RKO (cell line): Measurements from ENCODE around the gene TMEM271.

Experiments
- DNase-seq: peaks from one replicate; pipeline ENCODE4 v3.0.0-alpha.2; 2016; ENCODE audit warnings: low spot score

TMEM271 gene

DNA sequence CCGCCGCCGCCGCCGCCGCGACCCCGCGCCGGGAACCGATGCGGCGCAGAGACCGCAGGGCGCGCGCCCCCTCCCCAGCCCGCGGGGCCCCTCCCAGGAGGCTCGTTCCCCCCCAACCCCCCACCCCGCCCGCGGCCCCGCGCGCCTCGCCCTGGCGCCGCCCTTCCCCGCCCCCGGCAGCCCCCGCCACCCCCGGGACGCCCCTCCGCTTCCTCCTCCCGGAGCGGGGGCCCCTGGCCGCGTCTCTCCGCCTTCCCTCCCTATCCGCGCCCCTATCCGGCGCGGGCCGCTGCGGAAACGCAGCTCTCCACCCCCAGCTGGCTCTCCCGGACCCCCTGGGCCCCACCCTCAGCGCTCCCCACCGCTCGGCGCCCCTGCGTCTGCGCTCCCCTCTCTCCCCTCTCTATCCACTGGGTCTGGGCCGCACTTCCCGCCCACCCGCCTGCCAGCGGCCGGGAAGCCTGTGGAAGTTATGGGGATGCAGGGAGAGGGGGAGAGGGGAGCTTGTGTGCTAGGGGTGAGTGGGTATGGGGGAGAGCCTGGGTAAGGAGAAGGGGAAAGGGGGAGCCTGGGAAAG, at the start of gene TMEM271:
TMEM271 (minus strand) TSS at position 51 of the 577 bp plus-strand sequence. CDS start 233 bp downstream, outside the sequence.
- no peak for DNase-seq

DNA sequence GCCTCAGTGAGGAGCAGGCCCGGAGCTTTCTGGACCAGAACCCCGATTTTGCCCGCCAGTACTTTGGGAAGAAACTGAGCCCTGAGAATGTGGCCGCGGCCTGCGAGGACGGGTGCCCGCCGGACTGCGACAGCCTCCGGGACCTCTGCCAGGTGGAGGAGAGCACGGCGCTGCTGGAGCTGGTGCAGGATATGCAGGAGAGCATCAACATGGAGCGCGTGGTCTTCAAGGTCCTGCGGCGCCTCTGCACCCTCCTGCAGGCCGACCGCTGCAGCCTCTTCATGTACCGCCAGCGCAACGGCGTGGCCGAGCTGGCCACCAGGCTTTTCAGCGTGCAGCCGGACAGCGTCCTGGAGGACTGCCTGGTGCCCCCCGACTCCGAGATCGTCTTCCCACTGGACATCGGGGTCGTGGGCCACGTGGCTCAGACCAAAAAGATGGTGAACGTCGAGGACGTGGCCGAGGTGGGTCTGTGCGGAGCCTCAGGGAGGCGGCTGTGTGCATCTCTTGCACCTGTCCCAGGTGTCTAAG, 49.6 kb upstream of the TMEM271 start:
- no peak for DNase-seq

DNA sequence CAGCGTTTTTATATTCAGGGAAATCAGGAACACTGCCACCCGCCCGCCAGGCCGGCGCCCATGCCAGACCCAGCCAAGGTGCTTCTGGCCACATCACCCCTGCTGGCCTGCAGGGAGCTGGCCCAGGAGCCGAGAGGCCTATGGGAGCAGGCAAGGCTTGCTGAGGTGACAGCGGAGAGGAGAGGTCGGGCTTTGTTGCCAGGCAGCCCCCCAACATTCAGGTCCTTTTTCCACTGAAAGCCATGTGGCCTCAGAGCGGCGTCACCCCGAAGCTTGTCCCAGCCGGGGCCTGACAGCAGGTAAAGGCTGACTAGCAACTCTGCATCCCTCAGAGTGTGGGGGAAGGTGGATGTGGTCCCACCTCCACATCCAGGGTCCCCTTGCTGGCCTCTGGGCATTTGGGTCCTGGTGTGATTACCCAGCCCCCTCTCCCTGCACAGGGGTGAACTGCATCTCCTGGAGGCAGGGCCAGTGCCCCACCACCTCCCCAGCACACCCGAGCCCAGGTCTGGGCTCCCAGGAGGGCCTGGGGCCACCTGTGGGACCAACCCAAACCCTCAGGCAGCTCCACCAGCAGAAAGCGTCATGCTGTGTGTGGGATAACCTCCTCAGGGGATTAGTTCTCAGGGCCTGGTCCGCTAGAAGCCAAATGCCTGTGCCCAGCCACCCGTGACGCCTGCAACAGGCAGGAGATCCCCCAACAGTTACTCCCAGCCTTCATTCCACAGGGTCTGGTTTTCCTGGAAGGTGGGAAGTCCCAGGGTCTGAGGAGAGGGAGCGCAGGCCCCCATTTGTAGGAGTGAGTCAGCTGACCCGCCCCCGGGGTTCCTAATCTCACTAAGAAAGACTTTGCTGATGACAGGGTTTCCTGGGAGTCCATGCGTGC, 48.9 kb upstream of the TMEM271 start, which contains the start of gene PDE6B:
PDE6B (plus strand) TSS at position 869 of the 886 bp plus-strand sequence. CDS start 54 bp downstream, outside the sequence.
- DNase-seq: no peak

- DNase-seq: no peak
Measured at GRCh38 chr4:623914-624566, 47.9 kb upstream of the TMEM271 start.

GRCh38 chr4:622996-623913, 47.2 kb upstream of the TMEM271 start:
- DNase-seq: no peak

GRCh38 chr4:622071-622995, 46.2 kb upstream of the TMEM271 start:
- DNase-seq: peak; percentile 45

DNA sequence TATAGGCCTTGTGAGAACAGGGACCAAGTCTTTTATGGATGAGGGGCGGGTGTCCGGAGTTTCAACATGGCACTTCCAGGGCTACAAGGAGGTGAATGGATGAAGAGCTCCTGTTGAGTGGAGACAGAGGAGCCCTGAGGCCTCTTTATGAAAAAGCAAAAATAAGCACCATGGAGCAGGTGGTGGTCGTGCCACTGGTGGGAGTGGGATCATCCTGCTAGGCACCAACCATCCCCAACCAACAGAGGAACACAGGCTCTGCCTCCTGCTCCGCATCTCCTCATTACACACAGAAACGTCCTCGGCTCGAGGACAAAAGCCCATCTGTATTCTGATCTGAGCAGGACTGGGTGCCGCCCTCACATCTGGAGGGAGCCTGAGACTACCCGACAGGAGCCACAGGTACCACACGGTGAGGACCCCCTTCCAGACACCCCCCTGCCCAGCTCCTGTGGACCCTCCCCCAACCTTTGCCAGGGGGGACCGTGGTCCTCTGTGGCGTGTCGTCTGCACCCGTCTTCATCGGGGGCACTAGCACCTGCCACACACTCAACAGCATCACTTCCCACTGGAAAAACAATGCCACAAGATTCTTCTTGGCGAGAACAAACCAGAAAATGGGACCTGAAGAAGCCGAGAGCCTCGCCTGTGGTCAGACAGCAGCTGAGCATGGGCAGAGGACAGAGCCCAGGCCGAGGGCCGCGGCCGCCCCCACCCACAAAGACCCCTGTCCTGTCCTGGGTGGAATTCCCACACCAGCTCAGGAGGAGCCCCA, 45.4 kb upstream of the TMEM271 start:
- no peak for DNase-seq

DNA sequence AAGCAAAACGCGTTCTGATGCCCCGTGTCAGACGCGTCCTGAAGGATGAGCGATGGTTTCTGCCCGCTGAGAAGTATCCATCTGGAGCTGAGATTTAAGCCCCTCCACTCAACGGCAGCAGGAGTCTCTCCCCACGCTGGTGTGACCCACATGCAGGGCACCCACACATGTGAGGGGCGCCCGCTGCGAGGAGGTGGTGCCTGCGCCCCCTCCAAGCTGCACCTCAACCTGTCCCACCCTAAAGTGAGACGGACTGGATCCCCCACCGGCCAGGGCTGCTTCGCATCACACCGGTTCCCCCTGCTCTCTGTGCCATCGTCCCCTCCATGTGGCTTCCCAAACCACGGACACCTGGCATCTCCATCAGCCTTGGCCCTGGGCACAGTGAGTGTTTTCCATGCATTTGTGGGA, 44.8 kb upstream of the TMEM271 start:
- no peak for DNase-seq

- DNase-seq: no peak
Measured at GRCh38 chr4:620201-620600, 44.1 kb upstream of the TMEM271 start.

DNA sequence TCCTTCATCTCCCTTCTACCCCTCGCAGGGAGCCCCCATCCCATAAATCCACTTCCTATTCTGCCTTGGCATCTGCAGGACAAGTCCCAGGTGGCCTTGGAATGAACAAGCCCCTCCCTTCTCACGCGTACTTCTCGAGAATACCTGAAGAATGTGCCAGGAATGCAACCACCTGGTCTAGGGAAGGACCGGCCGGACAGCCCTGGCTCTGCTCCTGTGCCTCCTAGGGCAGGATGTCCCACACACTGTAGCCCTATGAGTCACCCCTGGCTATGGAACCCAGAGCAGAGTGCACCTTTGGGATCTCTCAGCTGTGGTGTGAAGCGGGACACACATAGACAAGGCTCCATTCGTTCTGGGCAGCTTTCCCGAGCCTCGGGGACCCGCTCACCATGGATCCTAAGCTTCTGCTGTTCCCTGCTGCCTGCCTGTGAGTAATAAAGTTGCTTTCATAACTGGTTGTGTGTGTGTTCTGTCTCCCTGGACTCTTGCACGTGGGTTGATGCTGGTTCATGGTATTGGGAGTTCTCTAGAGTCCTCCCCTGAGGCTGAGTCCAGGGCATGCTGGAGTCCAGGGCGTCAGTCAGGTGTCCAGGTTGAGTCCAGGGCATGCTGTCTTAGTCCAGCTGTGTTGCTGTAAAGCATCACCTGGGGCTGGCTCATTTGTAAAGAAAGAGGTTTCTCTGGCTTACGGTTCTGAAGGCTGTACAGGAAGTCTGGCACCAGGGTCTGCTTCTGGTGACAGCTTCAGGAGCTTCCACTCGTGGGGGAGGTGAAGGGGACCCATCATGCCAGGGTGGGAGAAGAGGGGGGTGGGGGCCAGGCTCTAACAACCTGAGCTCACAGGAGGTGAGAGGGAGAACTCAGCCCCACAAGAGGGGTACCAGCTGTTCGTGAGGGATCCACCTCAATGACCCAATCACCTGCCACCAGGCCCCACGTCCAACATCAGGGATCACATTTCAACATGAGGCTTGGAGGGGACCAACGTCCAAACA, 41.8 kb upstream of the TMEM271 start:
- DNase-seq: no peak

- DNase-seq: no peak
Measured at GRCh38 chr4:616911-617643, 41.0 kb upstream of the TMEM271 start.

DNA sequence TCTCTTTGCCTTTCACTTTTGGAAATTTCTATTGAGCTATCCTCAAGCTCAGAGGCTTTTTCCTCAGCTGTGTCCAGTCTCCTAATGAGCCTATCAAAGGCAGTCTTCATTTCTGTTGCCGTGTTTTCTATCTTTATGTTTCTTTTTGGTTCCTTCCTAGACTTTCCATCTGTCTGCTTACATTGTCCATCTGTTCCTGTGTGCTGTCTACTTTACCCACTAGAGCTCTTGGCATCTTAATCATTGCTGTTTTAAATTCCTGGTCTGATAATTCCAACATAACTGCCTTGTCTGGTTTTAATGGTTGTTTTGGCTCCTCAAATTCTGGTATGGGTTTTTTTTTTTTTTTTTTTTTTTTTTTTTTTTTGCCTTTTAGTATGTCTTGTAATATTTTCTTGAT, 40.0 kb upstream of the TMEM271 start:
- DNase-seq: no peak

DNA sequence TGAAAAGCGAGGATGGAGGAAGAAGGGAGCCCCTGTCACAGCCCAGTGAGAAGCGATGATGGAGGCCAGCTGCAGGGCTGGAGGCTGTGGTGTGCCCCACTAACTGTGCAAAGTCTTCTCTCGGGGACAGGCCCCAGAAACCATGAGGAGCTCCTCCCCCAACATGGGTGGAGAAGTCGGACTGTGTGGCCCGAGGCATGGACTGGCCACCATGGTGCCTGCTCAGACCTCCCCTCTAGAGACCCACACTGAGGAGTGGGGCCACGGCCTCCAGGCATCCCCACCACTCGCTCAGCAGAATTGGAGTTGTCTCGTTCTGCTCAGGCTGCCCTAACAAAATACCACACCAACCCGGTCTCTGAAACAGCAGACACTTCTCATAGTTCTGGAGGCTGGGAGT, 37.0 kb upstream of the TMEM271 start:
- DNase-seq: no peak

GRCh38 chr4:612749-613125, 36.6 kb upstream of the TMEM271 start:
- DNase-seq: no peak

DNA sequence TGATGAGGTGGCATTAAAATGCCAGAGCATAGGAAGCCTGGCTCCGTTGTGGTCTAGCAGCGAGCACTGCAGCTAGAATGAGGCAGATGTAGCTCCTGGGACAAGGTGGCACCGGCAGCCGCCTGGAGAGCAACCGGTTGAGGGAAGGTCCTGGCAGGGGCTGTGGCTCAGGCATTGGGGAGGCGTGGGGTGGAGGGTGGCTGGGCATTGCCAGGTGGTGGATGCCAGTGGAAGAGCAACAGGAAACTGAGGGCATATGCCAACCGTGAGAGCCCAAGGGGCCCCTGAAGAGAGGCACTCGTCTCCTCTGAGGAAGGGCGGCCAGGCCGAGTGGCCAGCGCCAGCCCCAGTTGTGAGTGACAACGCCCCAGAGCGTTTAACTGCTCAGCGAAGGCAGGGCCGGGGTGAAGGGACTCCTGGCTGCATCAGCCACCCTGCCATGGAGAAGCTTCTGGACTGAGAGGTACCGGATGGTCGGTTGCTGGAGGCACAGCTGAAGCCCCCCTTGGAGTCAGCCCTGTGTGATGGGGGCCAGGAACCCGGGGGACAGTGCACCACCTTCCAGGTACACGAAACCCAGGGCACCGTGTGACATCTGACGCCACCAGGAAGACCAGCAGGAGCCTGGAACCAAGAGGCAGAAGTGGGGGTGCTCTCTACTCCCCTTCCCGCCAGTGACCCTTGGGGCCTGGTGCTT, 36.1 kb upstream of the TMEM271 start:
- DNase-seq: no peak

DNA sequence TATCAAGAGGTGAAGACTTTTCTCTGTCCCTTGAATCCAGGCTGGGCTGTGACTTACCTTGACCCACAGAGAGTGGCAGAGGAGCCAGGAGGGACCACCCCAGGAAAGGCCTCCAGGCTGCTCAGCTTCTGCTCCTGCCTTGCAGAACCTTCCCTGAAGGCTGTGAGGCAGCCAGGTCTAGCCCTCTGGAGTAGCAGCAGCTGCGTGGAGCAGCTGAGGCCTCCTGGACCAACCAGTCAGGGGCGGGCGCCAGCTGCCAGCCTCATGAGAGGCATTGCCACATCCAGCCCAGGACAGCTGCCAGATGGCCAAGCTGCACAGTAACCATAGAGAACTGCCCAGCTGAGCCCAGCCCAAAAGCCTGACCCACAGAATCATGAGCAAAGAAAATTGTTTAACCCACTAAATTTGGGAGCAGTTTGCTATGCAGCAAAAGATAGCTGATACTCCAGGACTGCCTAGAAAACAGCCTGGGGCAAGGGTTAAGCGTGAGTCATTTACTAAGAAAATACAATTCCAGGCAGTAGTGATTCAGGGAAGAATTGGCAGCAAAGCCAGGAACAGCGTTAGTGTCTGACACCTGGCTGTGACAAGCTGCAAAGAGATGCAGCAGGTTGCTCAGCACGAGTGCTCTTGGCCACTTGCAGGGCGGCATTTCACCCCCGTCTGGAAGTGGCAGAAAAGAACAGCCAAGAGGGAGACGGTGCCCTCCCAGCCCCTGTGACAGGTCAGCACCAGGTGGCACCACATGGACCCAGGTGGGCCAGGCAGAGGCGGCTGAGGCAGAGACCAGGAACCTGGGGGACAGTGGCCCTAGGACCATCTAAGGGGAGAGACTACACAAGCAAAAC, 34.5 kb upstream of the TMEM271 start:
- DNase-seq: peak; percentile 59
